Upper lobe of left lung (tissue), 4 donors: ENCODE data around the gene GLTP.

ENCODE experiments used
- POLR2A ChIP-seq, 4 donors: fragments of 450-650 bp; IDR thresholded peaks; one replicate each; pipeline ENCODE4 v1.5.1; 2016 to 2017; ENCODE audit warnings: antibody characterized with exemption in 4 of 4, mild to moderate bottlenecking in 2 of 4
- POLR2AphosphoS5 ChIP-seq, 2 donors: sonication (generic); formaldehyde crosslinking; IDR thresholded peaks; one replicate each; pipeline ENCODE4 v1.5.1; 2017; ENCODE audit warnings: antibody characterized with exemption in 2 of 2
- TF ChIP-seq, protein P1 (sequence below), 6 experiments: fragments of 450-650 bp in 4 of 6; fragments of 200-600 bp in 2 of 6; sonication (generic) in 2 of 6; IDR thresholded peaks; one replicate each; pipeline ENCODE4 v1.5.1; 2016 to 2019; ENCODE audit warnings: antibody characterized with exemption in 6 of 6

- TF ChIP-seq, protein P1, sequence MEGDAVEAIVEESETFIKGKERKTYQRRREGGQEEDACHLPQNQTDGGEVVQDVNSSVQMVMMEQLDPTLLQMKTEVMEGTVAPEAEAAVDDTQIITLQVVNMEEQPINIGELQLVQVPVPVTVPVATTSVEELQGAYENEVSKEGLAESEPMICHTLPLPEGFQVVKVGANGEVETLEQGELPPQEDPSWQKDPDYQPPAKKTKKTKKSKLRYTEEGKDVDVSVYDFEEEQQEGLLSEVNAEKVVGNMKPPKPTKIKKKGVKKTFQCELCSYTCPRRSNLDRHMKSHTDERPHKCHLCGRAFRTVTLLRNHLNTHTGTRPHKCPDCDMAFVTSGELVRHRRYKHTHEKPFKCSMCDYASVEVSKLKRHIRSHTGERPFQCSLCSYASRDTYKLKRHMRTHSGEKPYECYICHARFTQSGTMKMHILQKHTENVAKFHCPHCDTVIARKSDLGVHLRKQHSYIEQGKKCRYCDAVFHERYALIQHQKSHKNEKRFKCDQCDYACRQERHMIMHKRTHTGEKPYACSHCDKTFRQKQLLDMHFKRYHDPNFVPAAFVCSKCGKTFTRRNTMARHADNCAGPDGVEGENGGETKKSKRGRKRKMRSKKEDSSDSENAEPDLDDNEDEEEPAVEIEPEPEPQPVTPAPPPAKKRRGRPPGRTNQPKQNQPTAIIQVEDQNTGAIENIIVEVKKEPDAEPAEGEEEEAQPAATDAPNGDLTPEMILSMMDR (IDR thresholded peaks at IDR 0.05): no peak
- TF ChIP-seq POLR2A (IDR thresholded peaks at IDR 0.05) (no peak), POLR2AphosphoS5 (IDR thresholded peaks at IDR 0.05) (peak in 1 of 2 donors; percentile 26)
Measured at GRCh38 chr12:109863847-109864712, 16.3 kb downstream of the GLTP start.
